ENCODE measurements around the gene GAS2L3. TPM values are rescaled to one million over a fixed set of nuclear protein-coding genes. Genes with fewer than 3 reads are reported as not detected.
A peak's percentile ranks its signal among the peaks of the same experiment; 100 is the strongest.

GAS2L3 gene
- polyA plus RNA-seq, 1 of the 3 experiments (the other 2 are of a cell fraction) = 1.6 TPM

- no peak overlapping the region for H3K9ac ChIP-seq
- H3K9me3 ChIP-seq = no peaks in the 10 kb centered on the region
- no peaks in the 10 kb centered on the region for H4K20me1 ChIP-seq (ENCODE audit: insufficient read depth)
- H3K79me2 ChIP-seq (ENCODE audit: insufficient read depth) = no peaks in the 10 kb centered on the region
- POLR2A ChIA-PET = no interaction called here
- no peaks in the 10 kb centered on the region for H3K9me2 ChIP-seq
- CTCF ChIA-PET = interaction anchor here (1.1 to 3.9 kb wide), 3 partner anchors 8 to 75 kb away, joined by 4 to 20 read pairs (median 18); no protein-coding TSS in a partner anchor
- H3K4me2 ChIP-seq = no peak overlapping the region
- no peak overlapping the region for H3K4me3 ChIP-seq (ENCODE audit: low read depth in 2 of 2, low read length in 1 of 2)
- H3K4me1 ChIP-seq (ENCODE audit: control insufficient read depth in 1 of 2, insufficient read depth in 2 of 2, low read depth in 1 of 2, low read length in 1 of 2) = peaks cover 0 to 2% of the 10 kb centered on the region in 2 experiments; a peak in 1 of 4 replicates
- H3K27me3 ChIP-seq (ENCODE audit: insufficient read depth) = no peaks in the 10 kb centered on the region
- TF ChIP-seq REST (IDR thresholded peaks at IDR 0.05; ENCODE audit: low read depth, low read length) (peak; percentile 77), MXI1 (IDR thresholded peaks at IDR 0.05; ENCODE audit: low read depth, low read length) (no peak)
- H3K27ac ChIP-seq (ENCODE audit: low read depth in 2 of 2, low read length in 1 of 2) = peak overlapping the region in 1 of 2 experiments; percentile 59; a peak in 1 of 4 replicates
- H3K36me3 ChIP-seq (replicated peaks in 1 of 2; ENCODE audit: control insufficient read depth in 1 of 2, insufficient read depth in 2 of 2, low read length in 1 of 2) = no peaks in the 10 kb centered on the region
- WGBS (ENCODE audit: low lambda C conversion rate) = 73% methylated on average over 7 of the region's 7 CpGs
- no peak overlapping the region for H2AFZ ChIP-seq (ENCODE audit: low read depth)
- DNase-seq = no peak
- H3F3A ChIP-seq (replicated peaks; ENCODE audit: insufficient read depth) = peaks cover 4% of the 10 kb centered on the region
These were observed 100.8 kb downstream of the GAS2L3 start for GRCh38 chr12:100674036-100674888.

Small RNAs within 50 kb of the gene (small RNA-seq; reads per million reads assigned to genes)
- gene AC010200.2 = 0 reads per million in 7 experiments

Other genes with a start within 250 kb of the GAS2L3 start
- gene SLC17A8, start 216.6 kb upstream of the GAS2L3 start, polyA plus RNA-seq (2012; rRNA removed) = 0.11 TPM in 1 of 2 replicates, not detected in the other
- not detected in 2 replicates for gene NR1H4, start 99.8 kb upstream of the GAS2L3 start, polyA plus RNA-seq (2012; rRNA removed)
- gene ANO4, start 221.1 kb downstream of the GAS2L3 start, polyA plus RNA-seq (2012; rRNA removed) = 9.4 and 14.1 TPM in 2 replicates